Activated CD4-positive, CD25-positive, alpha-beta regulatory T cell treated with anti-CD3 and anti-CD28 coated beads, Interleukin-2, amount 50 U/mL, for 72 hours (primary cell): ENCODE data around the gene GNG7.
"Not testable (repeated sequence)": the region's sequence is repeated elsewhere in the genome, so short reads cannot be mapped to it uniquely, and the experiment has no call there.

Experiments used
- DNase-seq: peaks from one replicate; pipeline ENCODE4 v3.0.0; 2021

Gene GNG7

GRCh38 chr19:2547033-2547680, 155.3 kb downstream of the GNG7 start:
- no peak for DNase-seq

GRCh38 chr19:2546128-2547032, 156.1 kb downstream of the GNG7 start:
- DNase-seq, result no peak

GRCh38 chr19:2545416-2546127, 156.9 kb downstream of the GNG7 start:
- not testable (repeated sequence) for DNase-seq

- DNase-seq, result no peak
These were observed 157.7 kb downstream of the GNG7 start for GRCh38 chr19:2544576-2545415.

- peak; percentile 66 for DNase-seq
These were observed 158.7 kb downstream of the GNG7 start for GRCh38 chr19:2543463-2544442.

GRCh38 chr19:2543072-2543462, 159.4 kb downstream of the GNG7 start:
- not testable (repeated sequence) for DNase-seq

- DNase-seq, result no peak
These were observed 160.0 kb downstream of the GNG7 start for GRCh38 chr19:2542341-2543069.

GRCh38 chr19:2540646-2541454, 161.6 kb downstream of the GNG7 start:
- no peak for DNase-seq

- DNase-seq, result no peak
These were observed 162.2 kb downstream of the GNG7 start for GRCh38 chr19:2540251-2540645.

- DNase-seq, result no peak
These were observed 164.3 kb downstream of the GNG7 start for GRCh38 chr19:2538096-2538757.

- DNase-seq, result not testable (repeated sequence)
These were observed 164.9 kb downstream of the GNG7 start for GRCh38 chr19:2537584-2537983.

- no peak for DNase-seq
These were observed 166.0 kb downstream of the GNG7 start for GRCh38 chr19:2536461-2536860.

- no peak for DNase-seq
These were observed 168.0 kb downstream of the GNG7 start for GRCh38 chr19:2534423-2535013.

- no peak for DNase-seq
These were observed 168.6 kb downstream of the GNG7 start for GRCh38 chr19:2533686-2534422.

GRCh38 chr19:2533072-2533425, 169.4 kb downstream of the GNG7 start:
- no peak for DNase-seq

GRCh38 chr19:2532252-2533071, 170.0 kb downstream of the GNG7 start:
- DNase-seq, result no peak

GRCh38 chr19:2529942-2530341, 172.6 kb downstream of the GNG7 start:
- not testable (repeated sequence) for DNase-seq
